OCI-LY1 (cell line): ENCODE measurements around the gene BTNL2.

ENCODE experiments used
- EZH2 ChIP-seq: fragments of 200-600 bp; sonication (generic), shearing (Covaris generic); IDR thresholded peaks from 2 replicates; pipeline ENCODE4 v1.8.0; 2017; ENCODE audit warnings: borderline replicate concordance, mixed run types, mild to moderate bottlenecking, antibody characterized with exemption, low read length, moderate library complexity, mixed read lengths
- TF ChIP-seq, protein P1 (sequence below): fragments of 200-600 bp; sonication (generic), shearing (Covaris generic); IDR thresholded peaks from 2 replicates; pipeline ENCODE4 v1.5.1; 2017; ENCODE audit warnings: mild to moderate bottlenecking, antibody characterized with exemption, low read length, moderate library complexity, mixed read lengths

DNA sequence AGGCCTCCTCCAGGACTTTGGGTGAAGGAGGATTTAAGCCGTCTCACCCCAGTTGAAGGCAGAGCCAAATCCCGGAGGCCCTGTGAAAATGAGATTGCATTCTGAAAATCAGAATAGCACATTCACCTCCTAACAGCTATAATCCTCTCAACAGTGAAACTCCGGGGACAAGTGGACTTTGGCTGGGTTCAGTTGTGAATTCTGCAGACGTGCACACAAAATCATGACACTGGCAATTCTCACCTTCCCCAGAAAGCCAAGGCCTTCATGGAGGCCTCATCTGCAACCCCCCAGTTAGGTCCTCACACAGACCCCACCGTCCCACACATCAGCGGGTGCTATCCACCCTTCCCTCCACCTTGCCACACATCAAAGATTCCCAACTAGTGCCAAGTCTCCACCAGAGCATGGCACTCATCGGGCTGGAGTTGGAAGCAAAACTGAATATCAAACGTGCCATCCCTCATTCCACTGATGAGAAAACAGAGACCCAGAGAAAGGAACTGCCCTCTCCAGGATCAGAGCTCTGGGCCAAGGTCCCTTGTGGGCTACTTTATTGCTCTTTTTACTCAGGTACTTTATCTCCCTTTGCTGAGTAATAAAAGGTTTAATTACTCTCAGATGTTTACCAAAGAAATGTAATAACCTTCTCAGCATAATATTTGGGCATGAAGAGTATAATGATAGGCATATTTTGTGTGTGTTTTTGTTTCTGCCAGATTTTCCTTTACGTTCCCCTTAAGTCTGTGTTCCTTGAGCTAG is 4.8 kb upstream of the BTNL2 start:
- TF ChIP-seq, protein P1, sequence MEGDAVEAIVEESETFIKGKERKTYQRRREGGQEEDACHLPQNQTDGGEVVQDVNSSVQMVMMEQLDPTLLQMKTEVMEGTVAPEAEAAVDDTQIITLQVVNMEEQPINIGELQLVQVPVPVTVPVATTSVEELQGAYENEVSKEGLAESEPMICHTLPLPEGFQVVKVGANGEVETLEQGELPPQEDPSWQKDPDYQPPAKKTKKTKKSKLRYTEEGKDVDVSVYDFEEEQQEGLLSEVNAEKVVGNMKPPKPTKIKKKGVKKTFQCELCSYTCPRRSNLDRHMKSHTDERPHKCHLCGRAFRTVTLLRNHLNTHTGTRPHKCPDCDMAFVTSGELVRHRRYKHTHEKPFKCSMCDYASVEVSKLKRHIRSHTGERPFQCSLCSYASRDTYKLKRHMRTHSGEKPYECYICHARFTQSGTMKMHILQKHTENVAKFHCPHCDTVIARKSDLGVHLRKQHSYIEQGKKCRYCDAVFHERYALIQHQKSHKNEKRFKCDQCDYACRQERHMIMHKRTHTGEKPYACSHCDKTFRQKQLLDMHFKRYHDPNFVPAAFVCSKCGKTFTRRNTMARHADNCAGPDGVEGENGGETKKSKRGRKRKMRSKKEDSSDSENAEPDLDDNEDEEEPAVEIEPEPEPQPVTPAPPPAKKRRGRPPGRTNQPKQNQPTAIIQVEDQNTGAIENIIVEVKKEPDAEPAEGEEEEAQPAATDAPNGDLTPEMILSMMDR = no peak
- no peak for TF ChIP-seq EZH2
